Panc1 (cell line): ENCODE results near the gene MBD5. TPM values are rescaled to one million over a fixed set of nuclear protein-coding genes. Genes with fewer than 3 reads are reported as not detected.

ENCODE experiments used
- ATAC-seq: fragments of 200-7000 bp; cut with Tn5 transposase; 2 replicates; pipeline ENCODE4 v1.9.1; 2020; ENCODE audit warnings: mild to moderate bottlenecking, moderate library complexity
- BruUV-seq: library from RNA; stranded (reverse); fragments of 400-500 nt; replicated peaks from 2 replicates; lab custom pipeline; 2021; lab: Mats Ljungman, UMichigan
- CTCF ChIA-PET: fragments of 300-600 bp; sonication (Branson Sonifier 250); formaldehyde crosslinking; loops from one replicate; lab custom pipeline; 2022; ENCODE audit warnings: antibody characterized with exemption; lab: Charles Lee
- POLR2A ChIA-PET: fragments of 300-600 bp; sonication (Branson Sonifier 250); formaldehyde crosslinking; loops from one replicate; lab custom pipeline; 2022; ENCODE audit warnings: antibody characterized with exemption; lab: Charles Lee
- DNase-seq: peaks from one replicate; pipeline ENCODE4 v3.0.0-alpha.2; 2010; ENCODE audit warnings: low read depth, low spot score
- H3K27ac ChIP-seq: 2 replicates; pipeline ENCODE4 v1.5.1; 2011; ENCODE audit warnings: mild to moderate bottlenecking, low read length, inconsistent platforms
- H3K27me3 ChIP-seq: fragments of 200-500 bp; sonication (Bioruptor generic); 2 replicates; pipeline ENCODE4 v1.6.0; 2014; ENCODE audit warnings: low read length, inconsistent platforms; ENCODE audit not compliant: control insufficient read depth, insufficient read depth
- H3K36me3 ChIP-seq: fragments of 200-500 bp; sonication (Bioruptor generic); 2 replicates; pipeline ENCODE4 v1.5.1; 2014; ENCODE audit warnings: inconsistent platforms, mild to moderate bottlenecking, low read length, moderate library complexity; ENCODE audit not compliant: control insufficient read depth, insufficient read depth
- H3K4me1 ChIP-seq: 2 replicates; pipeline ENCODE4 v1.5.1; 2011; ENCODE audit warnings: inconsistent platforms, mild to moderate bottlenecking, low read length, moderate library complexity; ENCODE audit not compliant: control insufficient read depth, insufficient read depth
- H3K4me3 ChIP-seq, 2 experiments: 2 replicates each; pipeline ENCODE4 v1.5.1; 2011 to 2012; ENCODE audit warnings: low read depth in 2 of 2, low read length in 2 of 2, mild to moderate bottlenecking in 2 of 2, inconsistent platforms in 1 of 2, moderate library complexity in 1 of 2
- H3K9me3 ChIP-seq: fragments of 200-500 bp; sonication (Bioruptor generic); 2 replicates; pipeline ENCODE4 v1.5.1; 2014; ENCODE audit warnings: low read depth, mild to moderate bottlenecking, inconsistent platforms, low read length, moderate library complexity; ENCODE audit not compliant: control insufficient read depth, insufficient read depth
- CTCF ChIP-seq: fragments of 450-650 bp; IDR thresholded peaks from 2 replicates; pipeline ENCODE4 v1.5.1; 2017; ENCODE audit warnings: mild to moderate bottlenecking
- POLR2AphosphoS5 ChIP-seq: IDR thresholded peaks from 2 replicates; pipeline ENCODE4 v1.6.1; 2012; ENCODE audit warnings: mild to moderate bottlenecking, low read depth, low read length, moderate library complexity
- REST ChIP-seq, 2 experiments: IDR thresholded peaks; 2 replicates each; pipeline ENCODE4 v1.6.1; 2011 to 2012; ENCODE audit warnings: low read depth in 2 of 2, control low read depth in 1 of 2, low read length in 1 of 2, mild to moderate bottlenecking in 1 of 2, moderate library complexity in 1 of 2; ENCODE audit not compliant: insufficient read depth in 1 of 2
- SIN3A ChIP-seq: IDR thresholded peaks from 2 replicates; pipeline ENCODE4 v1.6.1; 2012; ENCODE audit warnings: low read depth, mild to moderate bottlenecking, low read length, moderate library complexity, borderline replicate concordance; ENCODE audit not compliant: insufficient read depth
- TCF7L2 ChIP-seq: IDR thresholded peaks from 2 replicates; pipeline ENCODE4 v1.6.1; 2011; ENCODE audit warnings: mild to moderate bottlenecking, low read depth, low read length, inconsistent platforms
- in situ Hi-C: cut with HindIII; loops from 2 replicates; pipeline ENCODE4 v1.10.0; 2016; ENCODE audit warnings: low sequenced_read_pairs, low pct_unique_long_range_greater_than_20kb
- intact Hi-C: fragments of 100-400 bp; cut with micrococcal nuclease; formaldehyde crosslinking; loops from one replicate; pipeline ENCODE4 v1.10.0; 2022; ENCODE audit not compliant: unreplicated experiment
- total RNA-seq: library from RNA; stranded (reverse); gene quantifications from one replicate; pipeline ENCODE4 v1.2.1, GENCODE V29; 2021; ENCODE audit not compliant: unreplicated experiment

The MBD5 gene
- total RNA-seq, 1 experiment from 2014 or later: 40.2 TPM

- in situ Hi-C loops: no loop called here
- DNase-seq (no peak), ATAC-seq (no peak)
- no peak overlapping the region for H3K27ac ChIP-seq
- no peak overlapping the region for H3K4me3 ChIP-seq
- TF ChIP-seq CTCF (no peak), REST (IDR thresholded peaks at IDR 0.05; ENCODE audit: insufficient read depth in 1 of 2, low read depth in 2 of 2, low read length in 1 of 2) (no peak), TCF7L2 (no peak), POLR2AphosphoS5 (no peak), SIN3A (no peak)
- H3K9me3 ChIP-seq: no peaks in the 10 kb centered on the region
- H3K27me3 ChIP-seq: no peaks in the 10 kb centered on the region
- no peaks in the 10 kb centered on the region for H3K4me1 ChIP-seq
- intact Hi-C loops: no loop called here
- no peaks in the 10 kb centered on the region for H3K36me3 ChIP-seq
- no TSS peak for BruUV-seq
- ChIA-PET CTCF (no interaction called here), POLR2A (no interaction called here)
These were observed 281.6 kb downstream of the MBD5 start for GRCh38 chr2:148302526-148302925.

GRCh38 chr2:148303161-148303560, 282.3 kb downstream of the MBD5 start:
- no peaks in the 10 kb centered on the region for H3K27me3 ChIP-seq
- no peaks in the 10 kb centered on the region for H3K9me3 ChIP-seq
- no peak for TF ChIP-seq CTCF
- POLR2A ChIA-PET: no interaction called here
- ATAC-seq: no peak
- no peak overlapping the region for H3K27ac ChIP-seq
- in situ Hi-C loops: no loop called here
- CTCF ChIA-PET: interaction anchor here (0.5 kb wide), 1 partner anchor 129 kb away, joined by 3 read pairs; no protein-coding TSS in a partner anchor
- BruUV-seq: no TSS peak
- no peak overlapping the region for H3K4me3 ChIP-seq
- H3K4me1 ChIP-seq: no peaks in the 10 kb centered on the region
- intact Hi-C loops: no loop called here
- DNase-seq: no peak
- H3K36me3 ChIP-seq: no peaks in the 10 kb centered on the region

GRCh38 chr2:148305476-148305875, 284.6 kb downstream of the MBD5 start:
- ATAC-seq (no peak), DNase-seq (no peak)
- Histone ChIP-seq H3K27ac (no peak overlapping the region), H3K27me3 (no peaks in the 10 kb centered on the region), H3K4me1 (no peaks in the 10 kb centered on the region), H3K36me3 (no peaks in the 10 kb centered on the region), H3K9me3 (no peaks in the 10 kb centered on the region), H3K4me3 (no peak overlapping the region)
- no peak for TF ChIP-seq SIN3A
- TF ChIP-seq CTCF: no peak
- TF ChIP-seq REST (IDR thresholded peaks at IDR 0.05; ENCODE audit: insufficient read depth in 1 of 2, low read depth in 2 of 2, low read length in 1 of 2): no peak
- TF ChIP-seq TCF7L2: no peak
- no peak for TF ChIP-seq POLR2AphosphoS5
- ChIA-PET CTCF (no interaction called here), POLR2A (no interaction called here)
- in situ Hi-C loops (no loop called here), intact Hi-C loops (no loop called here)
- no TSS peak for BruUV-seq
